ENCODE results near the gene PEX14. TPM values are rescaled to one million over a fixed set of nuclear protein-coding genes. Genes with fewer than 3 reads are reported as not detected.

The PEX14 gene
- total and polyA plus RNA-seq, 2 experiments from 2014 or later, result 10.0 to 20.9 TPM

DNA sequence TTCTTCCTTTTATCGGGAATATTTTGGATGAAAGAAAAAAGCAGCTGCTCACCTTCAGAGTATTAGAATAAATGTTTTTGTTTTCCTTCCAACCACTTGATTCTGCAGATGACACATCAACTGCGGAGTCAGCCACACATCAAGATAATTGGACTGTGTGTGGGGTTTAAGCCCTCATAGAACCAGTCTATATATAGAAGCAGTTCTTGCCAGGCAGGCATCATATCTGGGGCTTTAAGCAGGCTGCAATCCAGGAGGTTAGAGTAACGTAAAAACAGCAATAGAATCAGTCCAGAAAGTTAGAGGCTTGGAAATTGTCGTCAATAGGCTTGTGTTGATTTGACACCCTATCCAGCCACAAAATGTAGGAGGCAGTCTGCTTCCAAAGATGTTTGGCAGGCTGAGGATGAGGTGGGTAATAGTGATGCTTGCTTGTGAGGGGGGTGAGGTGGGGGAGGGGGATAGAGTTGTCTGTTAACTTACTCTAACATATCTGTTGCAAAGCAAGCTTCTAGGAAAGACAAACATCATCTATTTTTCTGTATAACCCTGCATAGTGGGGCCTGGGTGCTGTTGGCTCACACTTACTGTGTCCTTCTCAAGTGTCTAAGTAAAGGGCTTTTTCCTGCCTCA lies 64.8 kb downstream of the PEX14 start:
- no peak overlapping the region for H3K27ac ChIP-seq
- H3K9me3 ChIP-seq (ENCODE audit: low read depth), result no peaks in the 10 kb centered on the region
- H3K79me2 ChIP-seq, result peaks cover 12% of the 10 kb centered on the region
- DNase-seq (ENCODE audit: low spot score), result no peak
- no peaks in the 10 kb centered on the region for H4K20me1 ChIP-seq (ENCODE audit: insufficient read depth, poor library complexity, severe bottlenecking)
- H3K9me2 ChIP-seq (replicated peaks; ENCODE audit: insufficient read depth), result no peaks in the 10 kb centered on the region
- no peaks in the 10 kb centered on the region for H3K4me1 ChIP-seq (ENCODE audit: insufficient read depth)
- no peak overlapping the region for H2AFZ ChIP-seq
- H3K36me3 ChIP-seq (replicated peaks; ENCODE audit: insufficient read depth, low read depth), result no peaks in the 10 kb centered on the region
- 85% methylated on average over 4 of the region's 4 CpGs for WGBS (ENCODE audit: low lambda C conversion rate, missing lambda C conversion rate)
- H3K4me2 ChIP-seq, result no peak overlapping the region
- no peak overlapping the region for H3K4me3 ChIP-seq
- TF ChIP-seq EZH2 (IDR thresholded peaks at IDR 0.05; ENCODE audit: borderline replicate concordance) (no peak), CTCF (IDR thresholded peaks at IDR 0.05; ENCODE audit: poor library complexity) (no peak), EZH2phosphoT487 (IDR thresholded peaks at IDR 0.05; ENCODE audit: low read depth, severe bottlenecking, unreplicated experiment) (no peak)
- H3K27me3 ChIP-seq, result no peaks in the 10 kb centered on the region

DNA sequence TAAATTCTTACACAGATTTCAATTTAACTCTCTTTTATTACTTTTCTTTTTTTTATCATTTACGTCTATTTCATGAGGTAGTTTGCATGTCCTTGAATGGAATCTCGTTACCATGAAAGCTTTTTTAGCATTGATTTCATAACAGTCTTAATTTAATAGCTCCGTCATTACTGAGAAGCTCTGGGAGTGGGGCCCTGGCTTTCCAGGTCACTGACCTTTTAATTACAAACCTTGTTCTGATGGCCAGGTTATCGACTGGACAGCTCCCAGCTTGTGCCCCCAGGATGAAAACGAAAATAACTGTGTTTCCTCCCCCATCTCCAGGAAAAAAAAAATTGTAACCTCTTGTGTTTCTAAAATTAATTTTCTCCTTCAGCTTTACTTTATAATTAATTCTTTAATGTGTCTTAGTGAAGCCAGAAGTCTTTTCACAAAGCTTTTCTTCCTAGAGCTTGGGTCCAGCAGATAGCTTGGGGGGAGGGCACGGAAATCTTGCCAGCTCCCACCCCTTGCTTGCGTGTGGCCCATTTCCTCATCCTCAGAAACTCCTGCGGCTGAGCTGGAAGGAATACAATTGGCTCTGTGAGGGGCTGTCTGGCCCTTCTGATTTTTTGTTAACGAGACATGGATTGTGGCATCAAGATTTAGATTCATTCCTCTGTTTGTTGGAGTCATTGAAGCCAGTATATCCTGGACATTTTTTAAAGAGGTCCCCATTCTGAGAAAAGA lies 65.7 kb downstream of the PEX14 start:
- Histone ChIP-seq H3K4me2 (no peak overlapping the region), H3K4me3 (no peak overlapping the region), H4K20me1 (ENCODE audit: insufficient read depth, poor library complexity, severe bottlenecking) (no peaks in the 10 kb centered on the region), H2AFZ (no peak overlapping the region), H3K79me2 (peaks cover 4% of the 10 kb centered on the region), H3K9me2 (replicated peaks; ENCODE audit: insufficient read depth) (no peaks in the 10 kb centered on the region), H3K27me3 (no peaks in the 10 kb centered on the region), H3K4me1 (ENCODE audit: insufficient read depth) (no peaks in the 10 kb centered on the region), H3K36me3 (replicated peaks; ENCODE audit: insufficient read depth, low read depth) (no peaks in the 10 kb centered on the region), H3K9me3 (ENCODE audit: low read depth) (no peaks in the 10 kb centered on the region), H3K27ac (no peak overlapping the region)
- WGBS (ENCODE audit: low lambda C conversion rate, missing lambda C conversion rate), result 75% methylated on average over 9 of the region's 9 CpGs
- no peak for DNase-seq (ENCODE audit: low spot score)
- no peak for TF ChIP-seq EZH2 (IDR thresholded peaks at IDR 0.05; ENCODE audit: borderline replicate concordance)

DNA sequence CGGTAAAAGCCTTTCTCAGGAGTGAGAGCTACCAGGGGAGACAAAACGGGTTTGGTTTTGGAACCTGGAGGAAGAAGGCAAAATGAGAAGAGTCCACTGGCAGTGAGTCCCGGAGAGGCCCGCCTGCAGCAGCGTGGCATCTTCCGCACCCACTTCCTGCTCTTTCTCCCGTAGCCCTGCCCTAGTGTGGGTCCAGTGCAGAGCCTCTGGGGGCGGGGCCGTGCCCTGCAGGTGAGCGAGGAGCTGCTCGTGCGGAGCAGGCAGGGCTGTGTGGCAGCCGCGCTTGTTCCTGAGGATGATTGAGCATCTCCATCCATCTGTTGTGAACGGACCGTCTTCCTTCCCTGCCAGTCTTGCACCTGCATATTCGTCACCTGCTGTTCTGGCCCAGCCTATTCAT lies 66.5 kb downstream of the PEX14 start:
- no peaks in the 10 kb centered on the region for H4K20me1 ChIP-seq (ENCODE audit: insufficient read depth, poor library complexity, severe bottlenecking)
- TF ChIP-seq EZH2 (IDR thresholded peaks at IDR 0.05; ENCODE audit: borderline replicate concordance), result no peak
- no peak for TF ChIP-seq CTCF (IDR thresholded peaks at IDR 0.05; ENCODE audit: poor library complexity)
- no peak for TF ChIP-seq EZH2phosphoT487 (IDR thresholded peaks at IDR 0.05; ENCODE audit: low read depth, severe bottlenecking, unreplicated experiment)
- H2AFZ ChIP-seq, result no peak overlapping the region
- H3K4me1 ChIP-seq (ENCODE audit: insufficient read depth), result no peaks in the 10 kb centered on the region
- H3K79me2 ChIP-seq, result peaks cover 9% of the 10 kb centered on the region
- no peak overlapping the region for H3K27ac ChIP-seq
- no peaks in the 10 kb centered on the region for H3K27me3 ChIP-seq
- H3K9me3 ChIP-seq (ENCODE audit: low read depth), result no peaks in the 10 kb centered on the region
- no peaks in the 10 kb centered on the region for H3K36me3 ChIP-seq (replicated peaks; ENCODE audit: insufficient read depth, low read depth)
- H3K4me2 ChIP-seq, result no peak overlapping the region
- H3K9me2 ChIP-seq (replicated peaks; ENCODE audit: insufficient read depth), result no peaks in the 10 kb centered on the region
- H3K4me3 ChIP-seq, result no peak overlapping the region
- DNase-seq (ENCODE audit: low spot score), result no peak
- WGBS (ENCODE audit: low lambda C conversion rate, missing lambda C conversion rate), result 96% methylated on average over 17 of the region's 17 CpGs

- TF ChIP-seq EZH2 (IDR thresholded peaks at IDR 0.05; ENCODE audit: borderline replicate concordance), result no peak
- no peak for TF ChIP-seq EZH2phosphoT487 (IDR thresholded peaks at IDR 0.05; ENCODE audit: low read depth, severe bottlenecking, unreplicated experiment)
- no peak for TF ChIP-seq CTCF (IDR thresholded peaks at IDR 0.05; ENCODE audit: poor library complexity)
- Histone ChIP-seq H3K27me3 (no peaks in the 10 kb centered on the region), H2AFZ (no peak overlapping the region), H3K27ac (no peak overlapping the region), H3K9me3 (ENCODE audit: low read depth) (no peaks in the 10 kb centered on the region), H3K9me2 (replicated peaks; ENCODE audit: insufficient read depth) (no peaks in the 10 kb centered on the region), H3K4me3 (no peak overlapping the region), H3K4me2 (no peak overlapping the region), H3K79me2 (peaks cover 13% of the 10 kb centered on the region), H3K4me1 (ENCODE audit: insufficient read depth) (no peaks in the 10 kb centered on the region), H3K36me3 (replicated peaks; ENCODE audit: insufficient read depth, low read depth) (no peaks in the 10 kb centered on the region), H4K20me1 (ENCODE audit: insufficient read depth, poor library complexity, severe bottlenecking) (no peaks in the 10 kb centered on the region)
- 67% methylated on average over 2 of the region's 2 CpGs for WGBS (ENCODE audit: low lambda C conversion rate, missing lambda C conversion rate)
- no peak for DNase-seq (ENCODE audit: low spot score)
Observed at GRCh38 chr1:10544239-10544638, 69.5 kb downstream of the PEX14 start.

All from hepatocyte (in vitro differentiated cells).